Limb (tissue), 2 donors: ENCODE data around the gene AQP2.
"Not testable (repeated sequence)": the region's sequence is repeated elsewhere in the genome, so short reads cannot be mapped to it uniquely, and the experiment has no call there.

Experiments
- DNase-seq, 2 donors: peaks; one replicate each; pipeline ENCODE4 v3.0.0-alpha.2; 2016; ENCODE audit errors: extremely low spot score in 2 of 2

Gene AQP2

GRCh38 chr12:49987625-49988303, 37.2 kb downstream of the AQP2 start:
- peak in 1 of 2 donors; percentile 31 for DNase-seq

DNA sequence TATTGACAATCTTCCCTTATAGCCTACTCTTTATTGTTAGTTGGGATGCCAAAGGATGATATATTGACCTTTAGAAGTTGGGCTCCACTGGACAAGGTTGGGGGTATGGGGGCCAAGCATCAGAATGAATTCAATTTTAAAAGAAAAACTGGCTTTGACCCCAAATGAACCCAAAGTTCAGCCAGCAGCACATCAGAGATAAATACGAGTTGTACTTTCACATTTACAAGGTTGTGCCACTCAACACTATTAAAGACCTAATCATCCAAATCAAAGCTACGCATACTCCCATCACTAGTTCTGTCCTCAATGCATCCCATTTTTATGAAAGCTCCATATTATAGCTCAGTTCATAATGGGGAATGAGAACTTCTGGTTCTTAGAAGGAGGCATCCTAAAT, 38.9 kb downstream of the AQP2 start:
- DNase-seq = not testable (repeated sequence)

DNA sequence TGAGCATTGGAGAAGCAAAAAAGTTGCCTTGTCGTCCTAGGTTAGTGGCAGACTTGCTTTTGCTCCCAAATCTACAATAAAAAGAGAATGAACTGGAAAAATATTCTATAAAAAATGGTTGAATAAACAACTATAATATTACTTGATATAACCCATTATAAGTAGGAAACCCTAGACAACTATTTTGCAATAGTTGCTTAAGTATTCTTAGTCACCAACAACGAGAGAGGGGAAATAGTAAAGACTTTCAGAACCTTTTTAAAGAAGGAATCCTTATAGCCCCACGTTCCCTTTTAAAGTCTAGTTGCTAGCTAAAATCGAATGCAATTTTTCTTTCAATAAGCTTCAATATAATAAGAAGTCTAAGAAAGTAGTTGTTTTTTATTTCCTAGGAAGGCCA, 39.7 kb downstream of the AQP2 start:
- DNase-seq = no peak

GRCh38 chr12:49998453-49998852, 47.9 kb downstream of the AQP2 start:
- DNase-seq = no peak

DNA sequence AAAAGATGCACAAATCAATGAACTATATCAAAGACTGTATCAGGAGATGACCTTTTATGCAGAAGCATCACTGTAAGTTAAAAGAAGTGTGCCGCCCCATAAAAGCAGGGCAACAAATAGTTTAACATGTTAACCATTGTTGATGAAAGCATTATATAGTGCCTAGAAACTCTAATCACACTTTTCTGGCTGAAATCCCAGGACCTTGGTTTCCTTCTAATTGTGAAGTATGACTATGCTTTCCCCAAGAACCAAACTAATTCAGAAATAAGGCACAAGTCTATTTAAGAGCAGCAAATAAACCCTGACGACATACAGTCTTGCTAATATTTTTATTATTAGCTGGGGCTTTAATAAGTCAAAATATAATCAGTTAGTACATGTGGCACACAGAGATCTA, 53.1 kb downstream of the AQP2 start:
- DNase-seq = no peak

DNA sequence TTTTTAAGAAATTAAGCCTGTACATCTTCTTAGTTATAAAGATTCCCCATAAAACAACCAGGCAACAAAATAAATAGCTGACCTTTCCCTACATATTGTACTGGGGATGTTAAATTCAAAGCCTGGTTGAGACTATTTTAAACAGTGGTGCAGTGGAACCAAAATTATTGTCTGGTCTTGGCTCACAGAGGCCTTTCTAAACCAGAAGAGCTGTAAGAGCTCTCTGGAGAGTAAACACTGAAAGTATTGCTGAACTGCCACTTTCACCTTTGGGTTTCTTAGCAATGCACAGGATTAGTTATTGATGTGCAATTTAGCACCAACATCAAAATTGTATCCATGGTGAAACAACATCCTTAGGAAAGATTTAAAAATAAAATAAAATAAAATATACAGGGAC, 54.2 kb downstream of the AQP2 start:
- no peak for DNase-seq

GRCh38 chr12:50005175-50005574, 54.6 kb downstream of the AQP2 start:
- no peak for DNase-seq

DNA sequence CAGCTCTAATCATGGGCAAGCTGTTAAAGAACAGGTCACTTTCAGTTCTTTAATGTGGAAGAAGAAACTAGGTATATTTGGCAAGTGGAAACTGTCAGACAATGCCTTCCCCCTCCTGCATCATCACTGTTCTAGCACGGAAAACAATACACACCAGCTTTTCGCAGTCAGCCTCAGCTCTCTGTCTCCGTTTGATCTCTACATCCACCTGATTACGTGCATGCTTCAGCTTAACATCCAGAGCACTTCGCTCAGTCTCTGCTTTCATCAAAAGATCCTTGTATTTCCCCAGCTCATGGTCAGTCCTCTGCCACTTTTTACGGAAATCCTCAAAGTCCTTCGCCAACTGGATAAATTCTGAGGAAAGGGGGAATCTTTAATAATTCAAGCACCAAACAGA, 55.7 kb downstream of the AQP2 start:
- no peak for DNase-seq

- no peak for DNase-seq
Measured at GRCh38 chr12:50006754-50007442, 56.4 kb downstream of the AQP2 start.
